KMS-11 (cell line): ENCODE measurements around the gene DIP2C.

ENCODE experiments used
- H2AFZ ChIP-seq: fragments of 200-600 bp; sonication (generic); 2 replicates; pipeline ENCODE4 v1.6.1; 2016; ENCODE audit warnings: antibody characterized with exemption, mixed run types, low read depth
- H3K27ac ChIP-seq: fragments of 200-600 bp; sonication (generic); 2 replicates; pipeline ENCODE4 v1.6.1; 2016; ENCODE audit warnings: mild to moderate bottlenecking, mixed run types
- H3K27me3 ChIP-seq: fragments of 200-600 bp; sonication (generic); 2 replicates; pipeline ENCODE4 v1.6.1; 2017; ENCODE audit warnings: mild to moderate bottlenecking, low read depth, mixed run types, moderate library complexity; ENCODE audit not compliant: insufficient read depth
- H3K36me3 ChIP-seq: fragments of 200-600 bp; sonication (generic); 2 replicates; pipeline ENCODE4 v1.6.1; 2017; ENCODE audit warnings: mild to moderate bottlenecking, mixed run types; ENCODE audit not compliant: insufficient read depth
- H3K4me1 ChIP-seq: fragments of 200-600 bp; sonication (generic); 2 replicates; pipeline ENCODE4 v1.6.1; 2016; ENCODE audit warnings: mild to moderate bottlenecking, low read depth, mixed run types; ENCODE audit not compliant: poor library complexity, severe bottlenecking
- H3K4me2 ChIP-seq: fragments of 200-600 bp; sonication (generic); 2 replicates; pipeline ENCODE4 v1.7.0; 2016; ENCODE audit warnings: mild to moderate bottlenecking, mixed run types
- H3K4me3 ChIP-seq: fragments of 200-600 bp; sonication (generic); IDR thresholded peaks from 2 replicates; pipeline ENCODE4 v1.6.1; 2017; ENCODE audit warnings: low read depth, low read length, mixed read lengths; ENCODE audit not compliant: insufficient read depth
- H3K79me2 ChIP-seq: fragments of 200-600 bp; sonication (generic); 2 replicates; pipeline ENCODE4 v1.6.1; 2016; ENCODE audit warnings: low read depth, mixed run types; ENCODE audit not compliant: insufficient read depth
- H3K9ac ChIP-seq: fragments of 200-600 bp; sonication (generic); 2 replicates; pipeline ENCODE4 v1.6.1; 2016; ENCODE audit warnings: mild to moderate bottlenecking, mixed run types
- H4K20me1 ChIP-seq: fragments of 200-600 bp; sonication (generic); 2 replicates; pipeline ENCODE4 v1.6.1; 2016; ENCODE audit warnings: mild to moderate bottlenecking, mixed run types; ENCODE audit not compliant: insufficient read depth
- CTCF ChIP-seq: fragments of 200-600 bp; sonication (generic); conservative IDR thresholded peaks from 2 replicates; pipeline ENCODE4 v1.6.1; 2017; ENCODE audit warnings: low read depth, mild to moderate bottlenecking, antibody characterized with exemption, low read length, moderate library complexity, mixed read lengths

The DIP2C gene

DNA sequence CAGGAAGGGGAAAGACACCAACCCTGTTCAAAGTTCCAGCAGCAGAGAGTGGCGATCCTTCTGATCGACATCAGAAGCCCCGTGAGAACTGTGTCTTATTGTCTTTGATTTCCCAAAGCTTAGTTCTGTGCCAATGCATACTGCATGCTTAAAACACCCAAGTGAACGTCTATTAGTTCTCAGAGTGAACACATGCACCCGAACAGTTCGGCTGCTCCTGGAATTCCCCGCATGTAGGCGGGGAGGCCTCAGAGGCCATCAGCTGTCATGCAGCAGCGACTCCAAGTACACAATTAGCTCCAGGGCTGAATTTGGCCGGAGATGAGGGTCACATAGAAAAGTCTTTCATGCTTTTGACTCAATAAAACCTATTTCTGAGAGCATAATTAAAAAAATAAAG, 277.4 kb downstream of the DIP2C start:
- no peak overlapping the region for H2AFZ ChIP-seq
- H3K27ac ChIP-seq: no peak overlapping the region
- no peaks in the 10 kb centered on the region for H3K4me1 ChIP-seq
- H3K9ac ChIP-seq: no peak overlapping the region
- no peaks in the 10 kb centered on the region for H4K20me1 ChIP-seq
- peaks cover 5% of the 10 kb centered on the region; the same call in 1 of the 2 replicates for H3K36me3 ChIP-seq
- H3K27me3 ChIP-seq: no peaks in the 10 kb centered on the region
- TF ChIP-seq CTCF: no peak
- H3K4me2 ChIP-seq: no peak overlapping the region
- no peak overlapping the region for H3K4me3 ChIP-seq
- no peaks in the 10 kb centered on the region for H3K79me2 ChIP-seq

- Histone ChIP-seq H3K36me3 (peaks cover 2% of the 10 kb centered on the region; the same call in 1 of the 2 replicates), H3K4me1 (no peaks in the 10 kb centered on the region), H3K4me3 (no peak overlapping the region), H3K27me3 (no peaks in the 10 kb centered on the region), H3K27ac (no peak overlapping the region), H3K4me2 (no peak overlapping the region), H4K20me1 (no peaks in the 10 kb centered on the region), H2AFZ (no peak overlapping the region), H3K79me2 (no peaks in the 10 kb centered on the region), H3K9ac (no peak overlapping the region)
- TF ChIP-seq CTCF: no peak
Observed at GRCh38 chr10:411603-412002, 277.9 kb downstream of the DIP2C start.

GRCh38 chr10:409408-410040, 279.9 kb downstream of the DIP2C start:
- H3K79me2 ChIP-seq: no peaks in the 10 kb centered on the region
- H3K4me2 ChIP-seq: no peak overlapping the region
- H4K20me1 ChIP-seq: no peaks in the 10 kb centered on the region
- no peak overlapping the region for H3K27ac ChIP-seq
- TF ChIP-seq CTCF: no peak
- no peak overlapping the region for H3K9ac ChIP-seq
- H3K4me3 ChIP-seq: no peak overlapping the region
- no peaks in the 10 kb centered on the region for H3K4me1 ChIP-seq
- H3K27me3 ChIP-seq: no peaks in the 10 kb centered on the region
- H3K36me3 ChIP-seq: no peaks in the 10 kb centered on the region; the same call in 1 of the 2 replicates
- H2AFZ ChIP-seq: no peak overlapping the region

GRCh38 chr10:408236-408635, 281.2 kb downstream of the DIP2C start:
- Histone ChIP-seq H3K4me2 (no peak overlapping the region), H3K27ac (no peak overlapping the region), H3K36me3 (no peaks in the 10 kb centered on the region; the same call in 1 of the 2 replicates), H3K4me3 (no peak overlapping the region), H3K4me1 (no peaks in the 10 kb centered on the region), H3K9ac (no peak overlapping the region), H3K27me3 (no peaks in the 10 kb centered on the region), H3K79me2 (no peaks in the 10 kb centered on the region), H2AFZ (no peak overlapping the region), H4K20me1 (no peaks in the 10 kb centered on the region)
- no peak for TF ChIP-seq CTCF
